ENCODE results near the gene NFKB1.

- TF ChIP-seq CTCF (IDR thresholded peaks at IDR 0.05) (no peak), POLR2A (IDR thresholded peaks at IDR 0.05) (no peak), POLR2AphosphoS5 (IDR thresholded peaks at IDR 0.05) (no peak), EP300 (IDR thresholded peaks at IDR 0.05) (no peak)
These were observed 32.7 kb downstream of the NFKB1 start for GRCh38 chr4:102533904-102534303.
